KMS-11 (cell line): ENCODE measurements around the gene AMIGO2.

ENCODE experiments used
- H2AFZ ChIP-seq: fragments of 200-600 bp; sonication (generic); 2 replicates; pipeline ENCODE4 v1.6.1; 2016; ENCODE audit warnings: antibody characterized with exemption, mixed run types, low read depth
- H3K27ac ChIP-seq: fragments of 200-600 bp; sonication (generic); 2 replicates; pipeline ENCODE4 v1.6.1; 2016; ENCODE audit warnings: mild to moderate bottlenecking, mixed run types
- H3K27me3 ChIP-seq: fragments of 200-600 bp; sonication (generic); 2 replicates; pipeline ENCODE4 v1.6.1; 2017; ENCODE audit warnings: mild to moderate bottlenecking, low read depth, mixed run types, moderate library complexity; ENCODE audit not compliant: insufficient read depth
- H3K36me3 ChIP-seq: fragments of 200-600 bp; sonication (generic); 2 replicates; pipeline ENCODE4 v1.6.1; 2017; ENCODE audit warnings: mild to moderate bottlenecking, mixed run types; ENCODE audit not compliant: insufficient read depth
- H3K4me1 ChIP-seq: fragments of 200-600 bp; sonication (generic); 2 replicates; pipeline ENCODE4 v1.6.1; 2016; ENCODE audit warnings: mild to moderate bottlenecking, low read depth, mixed run types; ENCODE audit not compliant: poor library complexity, severe bottlenecking
- H3K4me2 ChIP-seq: fragments of 200-600 bp; sonication (generic); 2 replicates; pipeline ENCODE4 v1.7.0; 2016; ENCODE audit warnings: mild to moderate bottlenecking, mixed run types
- H3K4me3 ChIP-seq: fragments of 200-600 bp; sonication (generic); IDR thresholded peaks from 2 replicates; pipeline ENCODE4 v1.6.1; 2017; ENCODE audit warnings: low read depth, low read length, mixed read lengths; ENCODE audit not compliant: insufficient read depth
- H3K79me2 ChIP-seq: fragments of 200-600 bp; sonication (generic); 2 replicates; pipeline ENCODE4 v1.6.1; 2016; ENCODE audit warnings: low read depth, mixed run types; ENCODE audit not compliant: insufficient read depth
- H3K9ac ChIP-seq: fragments of 200-600 bp; sonication (generic); 2 replicates; pipeline ENCODE4 v1.6.1; 2016; ENCODE audit warnings: mild to moderate bottlenecking, mixed run types
- H4K20me1 ChIP-seq: fragments of 200-600 bp; sonication (generic); 2 replicates; pipeline ENCODE4 v1.6.1; 2016; ENCODE audit warnings: mild to moderate bottlenecking, mixed run types; ENCODE audit not compliant: insufficient read depth
- CTCF ChIP-seq: fragments of 200-600 bp; sonication (generic); conservative IDR thresholded peaks from 2 replicates; pipeline ENCODE4 v1.6.1; 2017; ENCODE audit warnings: low read depth, mild to moderate bottlenecking, antibody characterized with exemption, low read length, moderate library complexity, mixed read lengths

The AMIGO2 gene

GRCh38 chr12:47112679-47113078 is 32.9 kb upstream of the AMIGO2 start:
- no peaks in the 10 kb centered on the region for H4K20me1 ChIP-seq
- no peak overlapping the region for H2AFZ ChIP-seq
- no peaks in the 10 kb centered on the region for H3K36me3 ChIP-seq
- no peaks in the 10 kb centered on the region for H3K27me3 ChIP-seq
- no peak overlapping the region for H3K4me3 ChIP-seq
- TF ChIP-seq CTCF: no peak
- no peak overlapping the region for H3K4me2 ChIP-seq
- no peaks in the 10 kb centered on the region for H3K79me2 ChIP-seq
- H3K4me1 ChIP-seq: no peaks in the 10 kb centered on the region
- H3K27ac ChIP-seq: no peak overlapping the region
- H3K9ac ChIP-seq: no peak overlapping the region

DNA sequence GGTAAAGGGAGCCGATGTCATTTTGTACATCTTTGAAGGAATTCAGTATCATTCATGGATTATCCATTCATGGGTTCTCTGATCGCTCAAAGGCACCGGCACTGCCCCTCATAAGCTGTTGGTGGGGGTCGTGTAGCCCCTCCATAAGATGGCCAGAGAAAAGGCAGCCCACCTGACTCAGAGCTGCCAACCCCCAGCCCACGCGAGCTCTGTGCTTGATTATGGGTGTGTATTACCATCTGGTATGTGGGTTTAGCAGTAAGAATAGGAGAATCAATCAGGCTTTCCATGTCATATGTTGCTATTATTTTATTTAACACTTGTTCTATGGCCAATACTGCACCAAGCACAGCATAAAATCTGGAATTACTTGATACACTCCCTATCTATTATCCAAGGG is 32.1 kb upstream of the AMIGO2 start:
- Histone ChIP-seq H3K9ac (no peak overlapping the region), H4K20me1 (no peaks in the 10 kb centered on the region), H3K4me1 (no peaks in the 10 kb centered on the region), H3K4me2 (no peak overlapping the region), H3K79me2 (no peaks in the 10 kb centered on the region), H3K36me3 (no peaks in the 10 kb centered on the region), H3K27me3 (no peaks in the 10 kb centered on the region), H2AFZ (no peak overlapping the region), H3K4me3 (no peak overlapping the region), H3K27ac (no peak overlapping the region)
- no peak for TF ChIP-seq CTCF

GRCh38 chr12:47111392-47111778 is 31.6 kb upstream of the AMIGO2 start:
- H3K27me3 ChIP-seq: no peaks in the 10 kb centered on the region
- H3K4me2 ChIP-seq: no peak overlapping the region
- no peaks in the 10 kb centered on the region for H3K36me3 ChIP-seq
- H2AFZ ChIP-seq: no peak overlapping the region
- no peak overlapping the region for H3K27ac ChIP-seq
- H3K4me1 ChIP-seq: no peaks in the 10 kb centered on the region
- H3K9ac ChIP-seq: no peak overlapping the region
- no peak overlapping the region for H3K4me3 ChIP-seq
- no peaks in the 10 kb centered on the region for H3K79me2 ChIP-seq
- TF ChIP-seq CTCF: no peak
- no peaks in the 10 kb centered on the region for H4K20me1 ChIP-seq

GRCh38 chr12:47110718-47111391 is 31.1 kb upstream of the AMIGO2 start:
- TF ChIP-seq CTCF: no peak
- H3K27me3 ChIP-seq: no peaks in the 10 kb centered on the region

More at GRCh38 chr12:47110718-47111391, 31.1 kb upstream of the AMIGO2 start:
- no peak overlapping the region for H3K4me3 ChIP-seq
- no peak overlapping the region for H2AFZ ChIP-seq
- H3K9ac ChIP-seq: no peak overlapping the region
- no peaks in the 10 kb centered on the region for H3K4me1 ChIP-seq
- no peak overlapping the region for H3K27ac ChIP-seq
- no peaks in the 10 kb centered on the region for H4K20me1 ChIP-seq
- no peaks in the 10 kb centered on the region for H3K79me2 ChIP-seq
- H3K4me2 ChIP-seq: no peak overlapping the region
- H3K36me3 ChIP-seq: no peaks in the 10 kb centered on the region
